Limb (tissue), 2 donors: ENCODE data around the gene TAS2R3.
"Not testable (repeated sequence)": the region's sequence is repeated elsewhere in the genome, so short reads cannot be mapped to it uniquely, and the experiment has no call there.

Source experiments
- DNase-seq, 2 donors: peaks; one replicate each; pipeline ENCODE4 v3.0.0-alpha.2; 2016; ENCODE audit errors: extremely low spot score in 2 of 2

Gene TAS2R3, protein sequence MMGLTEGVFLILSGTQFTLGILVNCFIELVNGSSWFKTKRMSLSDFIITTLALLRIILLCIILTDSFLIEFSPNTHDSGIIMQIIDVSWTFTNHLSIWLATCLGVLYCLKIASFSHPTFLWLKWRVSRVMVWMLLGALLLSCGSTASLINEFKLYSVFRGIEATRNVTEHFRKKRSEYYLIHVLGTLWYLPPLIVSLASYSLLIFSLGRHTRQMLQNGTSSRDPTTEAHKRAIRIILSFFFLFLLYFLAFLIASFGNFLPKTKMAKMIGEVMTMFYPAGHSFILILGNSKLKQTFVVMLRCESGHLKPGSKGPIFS

DNA sequence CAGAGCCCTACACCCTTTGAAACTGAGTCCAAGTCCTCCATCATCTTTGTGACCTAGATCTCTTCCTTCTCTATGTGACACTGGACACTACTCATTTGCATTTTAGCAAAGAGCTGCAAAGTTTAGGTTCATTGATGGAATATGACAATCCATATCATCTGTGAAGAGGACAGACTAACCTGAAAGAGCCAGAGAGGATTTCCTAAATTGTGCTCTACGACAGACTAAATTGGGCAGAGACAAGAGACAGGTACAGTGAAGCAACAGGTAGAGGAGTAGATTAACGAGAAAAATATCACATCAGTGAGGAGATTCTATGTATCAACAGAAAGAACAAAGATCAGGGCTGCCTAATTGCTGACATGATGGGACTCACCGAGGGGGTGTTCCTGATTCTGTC lies at the start of gene TAS2R3:
Gene TAS2R3, plus strand, starts transcription at position 301 of the 400 bp plus-strand sequence. Its CDS starts 62 bp downstream, at position 363.
- DNase-seq, result no peak

DNA sequence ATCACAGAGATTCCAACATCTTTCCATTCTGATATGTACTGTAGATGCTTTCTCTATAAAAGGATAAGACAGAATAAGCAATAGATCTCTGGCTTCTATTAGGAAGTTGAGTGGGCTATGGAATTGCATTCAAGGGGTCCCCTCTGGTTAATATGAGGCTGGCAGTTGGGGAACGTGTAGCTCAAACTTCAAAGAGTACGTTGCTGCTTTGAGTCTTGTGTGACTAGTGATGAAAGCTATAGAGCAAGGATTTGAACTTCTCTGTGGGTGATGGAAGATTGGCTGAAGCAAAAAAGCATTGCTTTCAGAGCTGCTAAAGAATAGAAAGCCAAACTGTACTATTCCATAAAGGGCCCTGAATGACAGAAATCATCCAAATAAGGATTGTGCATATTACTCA lies 49.3 kb upstream of the TAS2R3 start:
- DNase-seq, result no peak

DNA sequence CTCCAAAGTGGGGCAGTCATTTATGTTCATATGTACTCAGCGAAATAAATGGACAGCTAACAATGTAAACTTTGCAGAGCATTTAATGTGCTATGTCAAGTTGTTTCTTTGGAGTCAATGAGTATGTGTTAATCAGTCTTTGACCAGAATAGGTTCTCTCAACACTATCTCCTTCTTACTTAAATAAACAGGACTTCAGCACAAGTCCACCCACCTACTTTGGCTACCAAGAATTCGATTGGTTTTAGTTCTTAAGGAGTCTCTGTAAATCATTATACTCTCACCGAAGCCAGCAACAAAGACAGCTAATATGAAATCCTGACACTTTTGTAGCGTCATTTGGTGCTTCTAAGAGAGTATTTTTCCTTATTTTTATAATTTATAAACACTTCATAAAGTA lies 48.9 kb upstream of the TAS2R3 start:
- DNase-seq, result no peak

DNA sequence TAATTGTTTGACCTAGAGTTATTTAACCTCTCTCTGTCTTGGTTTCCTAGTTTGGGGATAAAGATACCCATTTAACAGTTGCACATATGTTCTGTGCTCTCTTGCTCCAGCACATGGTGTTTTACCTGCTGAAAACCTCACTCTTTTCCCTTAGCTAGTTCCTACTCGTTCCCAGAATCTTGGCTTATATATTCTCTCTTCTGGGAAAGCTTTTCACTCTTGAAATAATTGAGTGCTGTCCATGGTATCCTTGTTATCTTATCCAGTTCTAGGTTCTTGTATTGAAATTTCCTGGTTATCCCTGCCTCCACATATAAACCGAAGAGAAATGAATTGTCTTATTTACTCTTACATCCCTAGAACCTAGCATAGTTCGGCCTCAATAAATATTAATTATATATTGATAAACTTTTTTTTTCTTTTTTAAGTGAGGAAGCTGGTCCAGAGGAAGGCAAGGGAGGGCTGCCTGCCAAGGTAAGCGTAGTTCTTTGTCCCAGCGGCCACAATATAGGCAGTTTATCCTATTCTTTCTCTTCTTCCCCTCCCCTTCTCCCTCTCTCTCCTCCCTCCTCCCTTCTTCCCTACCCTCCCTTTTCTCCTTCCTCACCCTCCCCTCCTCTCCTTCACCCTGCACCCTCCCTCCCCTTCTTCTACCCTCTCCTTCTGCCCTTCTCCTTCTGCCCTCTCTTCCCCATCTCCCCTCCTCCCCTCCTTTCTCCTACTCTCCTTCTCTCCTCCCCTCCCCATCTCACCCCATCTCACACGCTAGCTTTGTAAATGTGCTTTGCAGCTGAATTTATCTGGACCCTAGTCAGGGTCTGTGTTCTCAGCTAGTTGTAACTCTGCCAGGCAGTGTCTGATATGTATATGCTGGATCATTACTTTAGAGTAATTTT lies 47.9 kb upstream of the TAS2R3 start:
- DNase-seq, result no peak

DNA sequence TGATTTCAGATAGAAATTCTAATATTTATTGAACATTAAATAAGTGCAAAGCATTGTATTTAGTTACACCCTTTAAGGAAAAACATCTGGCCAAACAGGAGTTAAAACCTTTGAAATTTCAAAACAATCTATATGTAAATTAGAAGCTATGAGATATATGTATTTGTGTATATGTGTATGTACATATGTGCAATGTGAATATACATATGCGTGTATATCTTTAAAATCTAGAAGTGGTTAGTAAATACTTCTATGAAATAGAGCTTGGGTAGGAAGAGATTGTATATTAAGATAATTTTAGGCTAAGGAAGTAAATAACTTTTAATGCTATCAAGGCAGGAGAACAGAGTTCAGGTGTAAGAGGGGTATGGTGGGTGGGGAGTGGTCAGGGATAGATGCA lies 46.4 kb upstream of the TAS2R3 start:
- DNase-seq, result no peak

DNA sequence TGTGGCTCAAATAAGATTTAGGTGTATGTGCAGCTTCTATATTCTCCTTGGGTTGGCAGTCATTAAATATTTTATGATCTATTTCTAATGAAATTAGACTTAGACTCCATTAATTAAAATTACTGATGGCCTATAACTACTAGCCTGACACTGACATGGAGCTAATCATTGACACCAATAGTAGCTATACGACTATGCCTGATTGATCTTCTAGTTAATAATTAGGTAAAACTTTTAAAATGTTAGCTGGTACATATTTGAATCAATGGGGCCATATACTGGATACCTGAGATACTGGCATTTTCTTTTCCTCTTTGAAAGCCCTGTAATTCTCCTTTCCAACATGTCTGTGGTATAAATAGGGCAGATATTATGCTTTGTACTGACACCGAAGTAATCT lies 41.4 kb upstream of the TAS2R3 start:
- DNase-seq, result no peak

DNA sequence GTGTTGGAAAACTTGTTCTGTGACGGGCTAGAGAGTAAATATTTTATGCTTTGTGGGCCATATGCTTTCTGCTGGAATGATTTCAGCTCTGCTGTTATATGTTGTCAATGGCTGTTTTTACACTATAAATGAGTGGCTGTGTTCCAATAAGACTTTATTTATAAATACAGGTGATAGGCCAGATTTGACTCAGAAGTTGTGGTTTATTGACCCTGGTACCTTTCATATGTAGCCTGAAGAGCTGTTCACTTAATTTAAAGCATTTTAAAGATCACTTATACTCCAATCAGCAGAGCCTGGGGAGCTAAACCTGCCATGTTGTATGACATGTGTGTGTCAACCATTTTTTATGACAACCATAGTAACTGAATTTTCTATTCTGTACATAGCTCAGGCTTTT lies 34.9 kb upstream of the TAS2R3 start:
- DNase-seq, result no peak

DNA sequence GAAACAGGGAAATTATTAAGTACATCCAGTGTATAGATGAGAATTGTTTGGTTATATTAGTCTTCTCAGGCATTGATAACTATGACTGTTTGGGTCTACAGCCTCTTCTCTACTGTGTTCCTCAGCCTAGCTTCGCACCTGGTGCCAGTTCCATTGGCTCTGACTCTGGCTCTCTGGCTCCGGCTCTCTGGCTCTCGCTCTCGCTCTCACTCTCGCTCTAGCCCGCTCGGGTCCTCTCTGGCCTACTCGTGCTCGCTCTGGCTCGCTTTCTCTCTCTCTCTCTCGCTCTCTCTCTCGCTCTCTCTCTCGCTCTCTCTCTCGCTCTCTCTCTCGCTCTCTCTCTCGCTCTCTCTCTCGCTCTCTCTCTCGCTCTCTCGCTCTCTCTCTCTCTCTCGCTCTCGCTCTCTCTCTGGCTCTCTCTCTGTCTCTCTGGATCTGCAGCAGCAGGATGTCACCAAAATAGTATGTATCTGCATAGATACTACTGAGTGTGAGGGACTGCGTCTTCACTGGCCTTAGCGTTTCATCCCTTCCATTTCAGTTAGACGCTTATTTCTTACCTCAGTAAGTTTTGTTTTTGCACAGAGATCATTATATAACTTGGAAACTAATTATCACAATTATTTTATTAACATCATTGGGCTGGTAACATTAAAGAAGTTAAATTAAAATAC lies 32.3 kb upstream of the TAS2R3 start:
- no peak for DNase-seq

DNA sequence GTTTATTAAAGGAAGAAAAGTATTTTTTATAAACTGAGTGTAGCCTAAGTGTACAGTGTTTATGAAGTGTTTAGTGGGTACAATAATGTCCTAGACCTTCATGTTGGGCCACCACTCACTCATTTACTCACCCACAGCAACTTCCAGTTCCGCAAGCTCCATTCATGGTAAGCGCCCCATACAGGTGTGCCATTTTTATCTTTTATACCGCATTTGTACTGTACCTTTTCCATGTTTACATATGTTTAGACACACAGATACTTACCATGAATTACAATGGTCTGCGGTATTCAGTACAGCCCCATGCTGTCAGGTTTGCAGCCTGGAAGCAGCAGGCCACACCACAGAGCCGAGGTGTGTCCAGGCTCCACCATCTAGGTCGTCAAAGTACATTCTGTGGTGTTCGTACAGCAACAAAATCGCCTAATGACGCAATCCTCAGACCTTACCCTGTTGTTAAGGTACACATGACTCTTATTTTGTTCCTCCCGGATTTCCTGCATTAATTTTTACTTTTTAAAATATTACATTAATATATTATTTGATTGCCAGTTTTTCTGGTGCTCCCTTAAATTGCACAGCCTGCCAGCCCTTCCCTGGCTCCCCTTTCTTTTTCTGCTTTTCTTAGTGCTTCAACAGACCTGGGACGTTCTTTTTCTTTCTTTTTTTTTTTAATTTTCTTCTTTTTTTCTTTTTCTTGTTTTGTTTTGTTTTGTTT lies 26.6 kb upstream of the TAS2R3 start:
- DNase-seq, result no peak

DNA sequence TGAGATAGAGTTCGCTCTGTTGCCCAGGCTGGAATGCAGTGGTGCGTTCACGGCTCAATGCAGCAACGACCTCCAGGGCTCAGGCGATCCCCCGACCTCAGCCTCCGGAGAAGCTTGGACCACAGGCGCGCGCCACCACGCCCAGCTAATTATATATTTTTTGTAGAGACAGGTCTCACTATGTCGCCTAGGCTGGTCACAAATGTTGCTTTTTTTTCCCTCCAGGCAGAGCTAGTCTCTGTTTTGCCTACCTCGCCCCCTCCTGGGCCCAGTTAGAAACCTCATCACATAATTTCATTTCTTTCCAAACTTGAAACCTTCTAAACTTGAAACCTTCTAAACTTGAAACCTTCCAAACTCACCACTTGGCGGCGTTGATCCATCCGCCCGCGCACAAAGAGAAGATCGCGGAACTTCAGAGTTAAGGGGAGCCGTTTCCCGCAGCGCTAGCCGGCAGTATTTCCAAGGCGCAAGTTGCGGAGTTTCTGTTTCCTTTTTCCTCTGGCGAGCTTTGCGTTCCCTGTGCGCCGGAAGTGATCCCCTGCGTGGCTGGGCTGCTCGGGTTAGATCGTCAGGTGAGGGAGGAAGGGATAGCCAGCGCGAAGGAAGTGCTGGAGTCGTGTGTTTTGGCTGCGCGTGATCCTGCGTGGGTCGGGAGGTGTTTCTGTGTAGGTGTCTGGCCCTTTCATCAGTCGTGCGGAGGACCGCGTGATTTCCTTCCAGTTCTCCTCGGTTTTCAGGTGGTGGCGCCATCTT lies 25.9 kb upstream of the TAS2R3 start, which contains the start of gene SSBP1:
Gene SSBP1, plus strand, starts transcription at position 523 of the 756 bp plus-strand sequence. CDS start 809 bp downstream, outside the sequence.
- DNase-seq, result peak; percentile 94 to 97

DNA sequence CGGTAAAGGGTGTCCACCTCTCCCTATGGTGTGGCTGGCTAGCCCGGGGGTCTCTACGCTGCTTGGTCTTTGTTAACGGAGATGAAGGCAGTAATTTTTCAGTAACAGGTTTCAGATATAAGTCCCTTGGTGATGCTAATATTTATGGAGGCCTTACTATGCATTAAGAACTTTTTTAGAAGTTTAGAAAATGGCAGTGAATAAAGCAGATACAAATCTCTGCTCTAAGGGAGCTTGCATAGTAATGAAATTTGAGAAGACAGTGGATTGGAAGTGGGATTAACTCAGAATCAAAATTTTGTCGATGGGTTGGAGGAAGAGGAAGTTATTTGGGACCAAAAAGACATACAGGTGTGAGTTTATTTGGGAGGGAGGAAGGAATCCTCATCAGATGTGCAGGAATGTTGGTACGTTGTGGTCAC lies 25.3 kb upstream of the TAS2R3 start:
- DNase-seq, result no peak

DNA sequence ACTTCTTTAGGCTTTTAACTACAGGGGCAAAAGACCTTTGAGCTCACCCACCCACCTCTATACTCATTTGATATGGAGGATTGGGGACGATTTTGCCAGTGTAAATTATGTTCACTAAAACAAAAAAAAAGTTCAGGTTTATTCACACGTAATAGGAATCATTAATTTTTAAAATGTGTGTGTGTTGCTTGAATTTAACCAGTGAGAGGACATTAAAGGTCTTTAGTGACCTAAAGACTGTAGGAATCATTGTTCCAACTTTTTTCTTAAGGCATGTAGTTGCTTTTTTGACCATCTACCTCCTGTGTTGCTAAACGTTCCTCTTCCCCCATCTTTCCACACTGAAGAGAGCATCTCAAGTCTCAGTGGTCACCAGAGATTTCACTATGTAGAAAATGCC lies 24.6 kb upstream of the TAS2R3 start:
- no peak for DNase-seq

DNA sequence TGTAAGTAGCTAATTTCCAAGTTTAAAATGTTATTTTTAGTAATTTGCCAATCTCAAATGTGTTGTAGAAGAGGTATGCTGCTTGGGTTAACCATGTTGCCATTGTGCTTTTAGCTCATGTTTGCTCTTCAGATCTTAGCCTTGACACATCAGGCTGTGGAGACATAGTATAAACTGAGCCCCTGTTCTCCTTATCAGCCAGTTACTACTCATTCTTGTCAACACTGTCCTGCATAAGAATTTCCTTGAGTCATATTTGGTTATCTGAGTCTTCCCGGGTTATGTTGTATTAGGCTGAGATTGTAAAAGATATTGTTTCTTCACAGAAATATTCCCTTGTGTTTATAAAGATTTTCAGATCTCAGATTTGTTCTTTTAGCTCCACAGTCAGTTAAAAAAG lies 21.7 kb upstream of the TAS2R3 start:
- no peak for DNase-seq

DNA sequence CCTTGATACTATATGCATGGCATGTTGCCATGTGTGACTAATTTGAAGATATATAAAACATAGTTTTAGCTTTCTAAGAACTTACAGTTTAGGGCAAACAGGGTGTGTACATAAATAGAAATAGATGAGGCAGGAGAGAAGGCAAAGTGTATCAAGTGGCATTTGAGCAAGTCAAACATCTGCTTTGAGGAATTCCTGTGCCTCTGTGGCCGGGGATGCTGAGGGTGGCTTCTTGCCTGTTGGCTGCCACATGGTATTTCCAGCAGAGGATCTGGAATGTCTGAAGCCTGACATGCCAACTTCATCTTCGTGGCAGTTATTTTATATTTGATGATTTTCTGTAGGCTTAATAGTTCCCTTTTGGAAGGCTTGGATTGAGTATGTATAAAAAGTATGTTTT lies 19.8 kb upstream of the TAS2R3 start:
- DNase-seq, result no peak

DNA sequence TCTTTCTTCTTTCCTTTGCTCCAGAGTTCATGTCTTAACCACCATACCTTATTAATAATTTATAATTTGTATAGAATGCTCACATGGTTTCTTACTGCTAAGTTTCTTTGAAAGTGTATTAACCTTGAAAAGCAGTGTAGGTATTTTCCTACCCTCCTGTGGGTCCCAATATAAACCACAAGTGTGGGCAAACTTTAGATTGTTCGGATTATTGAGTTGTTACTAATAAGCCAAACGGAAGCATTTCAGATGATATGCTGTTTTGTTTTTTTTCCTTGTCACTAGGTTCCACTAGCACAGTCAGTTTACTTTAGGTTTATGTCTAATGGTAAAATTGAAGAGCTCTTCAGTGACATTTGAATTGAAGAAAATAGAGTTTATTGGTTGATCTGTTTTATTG lies 15.5 kb upstream of the TAS2R3 start:
- no peak for DNase-seq

DNA sequence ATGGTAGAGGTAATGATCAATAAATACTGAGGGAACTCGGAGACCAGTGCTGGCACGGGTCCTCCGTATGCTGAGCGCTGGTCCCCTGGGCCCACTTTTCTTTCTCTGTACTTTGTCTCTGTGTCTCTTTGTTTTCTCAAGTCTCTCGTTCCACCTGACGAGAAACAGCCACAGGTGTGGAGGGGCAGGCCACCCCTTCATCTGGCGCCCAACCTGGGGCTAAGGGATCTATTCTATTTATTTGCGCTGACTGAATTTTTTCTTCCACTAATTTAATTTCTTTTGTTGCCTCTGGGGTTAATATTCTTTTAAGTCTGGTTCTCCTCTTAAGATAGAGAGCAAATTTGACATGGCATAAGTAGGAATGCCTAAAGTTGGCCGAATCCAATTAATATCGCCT lies 12.0 kb upstream of the TAS2R3 start:
- DNase-seq, result not testable (repeated sequence)

DNA sequence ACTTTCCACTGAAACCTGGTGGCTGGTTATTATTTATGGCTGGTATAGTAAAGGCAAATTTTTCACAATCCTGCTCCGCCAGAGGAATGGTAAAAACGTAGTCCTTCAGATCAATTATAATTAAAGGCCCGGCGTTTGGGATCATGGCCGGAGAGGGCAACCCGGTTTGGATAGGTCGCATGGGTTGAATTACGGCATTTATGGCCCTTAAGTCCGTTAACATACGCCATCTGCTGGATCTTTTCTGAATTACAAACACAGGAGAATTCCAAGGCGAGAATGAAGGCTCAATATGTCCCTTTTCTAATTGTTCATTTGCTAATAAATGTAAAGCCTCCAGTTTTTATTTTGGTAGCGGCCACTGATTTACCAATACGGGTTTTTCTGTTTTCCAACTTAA lies 11.3 kb upstream of the TAS2R3 start:
- DNase-seq, result no peak

DNA sequence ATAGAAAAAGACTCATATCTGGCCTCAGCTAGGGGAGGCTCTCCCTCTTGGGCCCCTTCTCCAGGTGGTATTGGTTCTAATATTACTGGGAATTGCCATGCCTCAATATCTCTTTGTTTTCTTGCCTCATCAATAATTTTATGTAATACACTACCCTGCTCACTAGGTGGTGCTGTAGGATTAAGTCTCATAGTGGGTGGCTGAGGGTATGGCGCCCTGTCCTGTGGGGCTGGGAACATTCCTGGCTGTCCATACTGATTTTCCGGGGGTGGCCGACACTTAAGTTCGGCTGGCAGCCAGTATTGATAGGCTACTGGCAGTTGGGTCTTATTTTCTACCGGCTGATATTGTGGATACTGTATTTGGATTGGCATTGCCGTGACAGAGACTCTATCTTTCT lies 9.0 kb upstream of the TAS2R3 start:
- DNase-seq, result no peak

DNA sequence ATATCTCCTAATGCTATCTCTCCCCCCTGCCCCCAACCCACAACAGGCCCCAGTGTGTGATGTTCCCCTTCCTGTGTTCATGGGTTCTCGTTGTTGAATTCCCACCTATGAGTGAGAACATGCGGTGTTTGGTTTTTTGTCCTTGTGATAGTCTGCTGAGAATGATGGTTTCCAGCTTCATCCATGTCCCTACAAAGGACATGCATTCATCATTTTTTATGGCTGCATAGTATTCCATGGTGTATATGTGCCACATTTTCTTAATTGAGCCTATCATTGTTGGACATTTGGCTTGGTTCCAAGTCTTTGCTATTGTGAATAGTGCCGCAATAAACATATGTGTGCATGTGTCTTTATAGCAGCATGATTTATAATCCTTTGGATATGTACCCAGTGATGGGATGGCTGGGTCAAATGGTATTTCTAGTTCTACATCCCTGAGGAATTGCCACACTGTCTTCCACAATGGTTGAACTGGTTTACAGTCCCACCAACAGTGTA lies 6.2 kb downstream of the TAS2R3 start:
- not testable (repeated sequence) for DNase-seq

DNA sequence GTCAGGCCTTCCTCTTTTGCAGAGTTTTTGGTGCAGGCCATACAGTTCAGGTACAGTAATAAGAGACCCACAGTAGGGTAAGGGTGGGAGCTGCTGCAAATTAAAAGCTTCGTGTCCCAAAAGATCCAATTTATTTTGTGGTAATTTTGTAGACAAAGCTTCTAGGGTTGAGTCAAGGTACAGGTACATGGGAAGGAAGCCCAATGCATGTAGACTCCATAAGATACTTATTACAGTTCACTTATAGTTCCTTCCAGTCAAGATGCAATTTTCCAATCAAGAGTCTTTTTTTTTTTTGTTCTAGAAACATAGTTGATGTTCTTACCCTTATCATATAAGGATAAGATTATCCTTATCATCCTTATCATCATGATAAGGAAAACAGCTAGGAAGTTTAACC lies 12.5 kb downstream of the TAS2R3 start, which contains the start of gene TAS2R4:
Gene TAS2R4, plus strand, starts transcription at position 301 of the 400 bp plus-strand sequence. CDS start 1,815 bp downstream, outside the sequence.
- no peak for DNase-seq
